Measurements from ENCODE around the gene ERCC6L. TPM values are rescaled to one million over a fixed set of nuclear protein-coding genes. Genes with fewer than 3 reads are reported as not detected.

The ERCC6L gene
- total and polyA plus RNA-seq, 10 of the 15 experiments (the other 5 are each of a cell fraction or from before 2014, with no cell fraction given), result 4.7 to 13.1 (median 7.7) TPM

DNA sequence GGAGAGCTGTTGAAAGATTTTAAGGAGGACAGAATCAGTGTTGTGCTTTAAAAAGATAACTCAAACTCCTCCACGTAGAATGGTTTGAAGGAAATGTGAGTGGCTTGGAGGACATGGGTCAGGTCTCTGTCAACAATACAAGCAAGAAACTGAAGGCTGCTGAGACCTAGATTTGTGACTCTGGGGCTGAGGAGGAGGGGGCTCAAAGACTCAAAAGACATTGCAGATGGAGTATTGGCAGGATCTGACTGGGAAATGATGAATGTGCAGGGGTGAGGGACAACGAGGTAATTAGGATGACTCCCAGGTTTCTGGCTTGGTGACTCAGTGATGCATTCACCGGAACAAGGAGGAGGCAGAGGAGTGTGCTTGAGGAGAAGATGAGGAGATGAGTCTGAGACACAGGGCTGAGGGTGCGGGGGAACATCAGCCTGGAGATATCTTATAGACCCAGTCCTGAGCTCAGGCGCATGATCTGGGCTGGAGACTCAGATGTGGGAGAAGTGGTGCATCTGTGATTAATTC lies 41.6 kb upstream of the ERCC6L start (continued):
- TF ChIP-seq ZNF217 (IDR thresholded peaks at IDR 0.05), result no peak

DNA sequence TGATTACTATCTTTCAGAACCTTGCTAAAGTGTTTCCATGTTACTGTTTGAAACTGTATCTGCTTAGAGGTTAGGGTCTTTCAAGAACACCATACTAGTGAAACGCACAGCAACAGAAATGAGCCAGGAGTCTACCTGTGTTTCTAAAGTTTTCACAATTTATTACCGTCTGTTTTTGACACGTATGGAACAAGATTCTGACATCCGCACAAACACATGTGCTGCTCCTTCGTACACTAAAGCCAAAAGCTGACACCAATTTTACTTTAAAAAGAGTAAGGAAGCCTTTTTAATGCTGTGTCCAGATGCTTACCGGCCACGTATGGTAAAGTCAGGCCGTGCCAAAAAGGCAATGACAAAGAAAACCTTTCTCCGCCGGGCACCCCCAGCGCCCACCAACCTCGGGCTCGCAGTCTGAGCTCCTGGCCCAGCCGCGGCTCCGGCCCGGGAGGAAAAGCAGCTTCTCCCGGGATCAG lies 37.7 kb upstream of the ERCC6L start:
- ChIA-PET SMC1A (ENCODE audit: uncharacterized antibody, unreplicated experiment) (interaction anchor here (0.6 to 2.8 kb wide), 4 partner anchors 8 to 1733 kb away, joined by 3 to 9 read pairs (median 4); no protein-coding TSS in a partner anchor), RAD21 (ENCODE audit: unreplicated experiment) (interaction anchor here (2.6 kb wide), 1 partner anchor 264 kb away, joined by 11 read pairs; no protein-coding TSS in a partner anchor), POLR2A (interaction anchor here (1.2 kb wide), 1 partner anchor 13 kb away, joined by 3 read pairs; no protein-coding TSS in a partner anchor), CTCF (interaction anchor here (0.7 to 4.4 kb wide), 18 partner anchors 8 to 436 kb away, joined by 3 to 32 read pairs (median 5); partner anchors contain the start of genes ERCC6L and PIN4)
- peak; percentile 25 for ATAC-seq
- Histone ChIP-seq H2AFZ (ENCODE audit: control insufficient read depth, low read depth, low read length) (no peak overlapping the region; the same call in 1 of the 2 replicates), H3K4me2 (ENCODE audit: control insufficient read depth, insufficient read depth) (peak overlapping the region; percentile 68), H3K9me3 (replicated peaks; ENCODE audit: control insufficient read depth, insufficient read depth, low read length) (no peaks in the 10 kb centered on the region), H3K4me3 (peak overlapping the region; percentile 83), H3K79me2 (ENCODE audit: control insufficient read depth, insufficient read depth, low read length) (peaks cover 44% of the 10 kb centered on the region), H3K9ac (ENCODE audit: control insufficient read depth, insufficient read depth, low read length) (peak overlapping the region; percentile 99), H3K36me3 (ENCODE audit: control insufficient read depth in 2 of 2, insufficient read depth in 2 of 2, low read length in 1 of 2) (peaks cover 13 to 33% of the 10 kb centered on the region in 2 experiments), H3K27ac (ENCODE audit: control insufficient read depth, insufficient read depth) (peak overlapping the region; percentile 94), H3K4me1 (ENCODE audit: control insufficient read depth, insufficient read depth, low read length) (peaks cover 4% of the 10 kb centered on the region; the same call in 1 of the 2 replicates), H3K27me3 (replicated peaks in 1 of 2; ENCODE audit: control insufficient read depth in 2 of 2, insufficient read depth in 2 of 2, low read length in 1 of 2) (peaks cover 0 to 2% of the 10 kb centered on the region in 2 experiments; a peak in 2 of 4 replicates), H4K20me1 (ENCODE audit: control insufficient read depth, insufficient read depth) (no peaks in the 10 kb centered on the region; the same call in 1 of the 2 replicates)
- in situ Hi-C loops (cut with MboI), result loop anchor here (10.0 kb wide), 1 partner anchor 1578 kb away; the partner anchor contains the start of gene XIST
- intact Hi-C loops (cut with micrococcal nuclease; ENCODE audit: unreplicated experiment), result no loop called here
- DNase-seq (ENCODE audit: low read depth, low spot score), result no peak
- FAIRE-seq, result peak; percentile 89
- TF ChIP-seq WRNIP1 (IDR thresholded peaks at IDR 0.05; ENCODE audit: borderline replicate concordance, low read depth, low read length) (0 out of 2 replicates have a peak, but pooled peaks have one; percentile 75), FOXK2 (IDR thresholded peaks at IDR 0.05) (no peak)
- under 1% methylated on average over 18 of the region's 18 CpGs for WGBS (ENCODE audit: insufficient coverage, insufficient replicate concordance, low lambda C conversion rate, missing lambda C conversion rate)
- BruUV-seq (replicated peaks), result TSS peak; percentile 62
